ENCODE measurements around the gene GCHFR.

Gene GCHFR

DNA sequence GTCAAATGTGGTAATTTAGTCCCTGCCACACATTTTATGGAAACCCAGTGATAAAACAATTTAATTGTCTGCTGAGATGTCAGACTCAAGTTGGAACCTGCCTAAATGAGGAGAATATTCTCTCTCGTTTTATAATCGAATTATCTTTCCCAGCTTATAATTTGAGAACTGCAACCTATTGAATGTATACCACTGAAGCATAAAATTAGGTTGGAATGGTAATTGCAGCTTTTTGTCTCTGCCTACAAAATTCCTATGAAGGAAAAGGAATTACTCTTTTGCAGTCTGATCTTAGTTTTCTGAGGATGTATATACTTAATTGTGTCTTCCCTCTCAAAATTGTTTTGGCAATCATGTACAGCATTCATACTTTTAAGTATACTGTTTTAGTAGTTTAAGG lies 39.9 kb upstream of the GCHFR start:
- ChIA-PET CTCF (no interaction called here), POLR2A (interaction anchor here (1.1 kb wide), 1 partner anchor 29 kb away, joined by 3 read pairs; the partner anchor contains the start of gene RAD51)
- TF ChIP-seq ZNF384 (IDR thresholded peaks at IDR 0.05) (no peak), NFRKB (IDR thresholded peaks at IDR 0.05) (no peak), FOXA1 (IDR thresholded peaks at IDR 0.05) (no peak), FOXM1 (IDR thresholded peaks at IDR 0.05; ENCODE audit: borderline replicate concordance) (no peak), HDGF (IDR thresholded peaks at IDR 0.05; ENCODE audit: borderline replicate concordance) (no peak), L3MBTL2 (conservative IDR thresholded peaks at IDR 0.05) (no peak), FOXK2 (IDR thresholded peaks at IDR 0.05) (no peak), BHLHE40 (IDR thresholded peaks at IDR 0.05; ENCODE audit: borderline replicate concordance) (no peak), SP1 (IDR thresholded peaks at IDR 0.05) (no peak), CTBP1 (IDR thresholded peaks at IDR 0.05; ENCODE audit: borderline replicate concordance) (no peak), SUZ12 (IDR thresholded peaks at IDR 0.05) (no peak), TARDBP (IDR thresholded peaks at IDR 0.05) (no peak), ARNT (IDR thresholded peaks at IDR 0.05) (no peak), LEF1 (IDR thresholded peaks at IDR 0.05; ENCODE audit: borderline replicate concordance) (no peak), ELF4 (IDR thresholded peaks at IDR 0.05) (no peak)
- TF ChIP-seq, protein P1, sequence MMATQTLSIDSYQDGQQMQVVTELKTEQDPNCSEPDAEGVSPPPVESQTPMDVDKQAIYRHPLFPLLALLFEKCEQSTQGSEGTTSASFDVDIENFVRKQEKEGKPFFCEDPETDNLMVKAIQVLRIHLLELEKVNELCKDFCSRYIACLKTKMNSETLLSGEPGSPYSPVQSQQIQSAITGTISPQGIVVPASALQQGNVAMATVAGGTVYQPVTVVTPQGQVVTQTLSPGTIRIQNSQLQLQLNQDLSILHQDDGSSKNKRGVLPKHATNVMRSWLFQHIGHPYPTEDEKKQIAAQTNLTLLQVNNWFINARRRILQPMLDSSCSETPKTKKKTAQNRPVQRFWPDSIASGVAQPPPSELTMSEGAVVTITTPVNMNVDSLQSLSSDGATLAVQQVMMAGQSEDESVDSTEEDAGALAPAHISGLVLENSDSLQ (IDR thresholded peaks at IDR 0.05): no peak
- DNase-seq (ENCODE audit: extremely low spot score): no peak

DNA sequence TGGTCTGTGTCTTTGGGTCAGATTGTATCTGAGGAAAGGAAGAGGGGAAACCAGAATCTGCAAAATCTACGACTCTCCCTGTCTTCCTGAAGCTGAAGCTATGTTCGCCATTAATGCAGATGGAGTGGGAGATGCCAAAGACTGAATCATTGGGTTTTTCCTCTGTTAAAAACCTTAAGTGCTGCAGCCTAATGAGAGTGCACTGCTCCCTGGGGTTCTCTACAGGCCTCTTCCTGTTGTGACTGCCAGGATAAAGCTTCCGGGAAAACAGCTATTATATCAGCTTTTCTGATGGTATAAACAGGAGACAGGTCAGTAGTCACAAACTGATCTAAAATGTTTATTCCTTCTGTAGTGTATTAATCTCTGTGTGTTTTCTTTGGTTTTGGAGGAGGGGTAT lies 32.8 kb upstream of the GCHFR start:
- ChIA-PET CTCF (interaction anchor here (1.4 kb wide), 1 partner anchor 51 kb away, joined by 3 read pairs; no protein-coding TSS in a partner anchor), POLR2A (interaction anchor here (0.9 to 1.0 kb wide), 2 partner anchors 8 to 11 kb away, joined by 3 read pairs; no protein-coding TSS in a partner anchor)
- no peak for DNase-seq (ENCODE audit: extremely low spot score)
- TF ChIP-seq ELF4 (IDR thresholded peaks at IDR 0.05): no peak
- no peak for TF ChIP-seq SP1 (IDR thresholded peaks at IDR 0.05)
- TF ChIP-seq NFRKB (IDR thresholded peaks at IDR 0.05): no peak
- TF ChIP-seq BHLHE40 (IDR thresholded peaks at IDR 0.05; ENCODE audit: borderline replicate concordance): no peak
- no peak for TF ChIP-seq FOXK2 (IDR thresholded peaks at IDR 0.05)
- TF ChIP-seq ARNT (IDR thresholded peaks at IDR 0.05): no peak
- TF ChIP-seq, protein P1 (IDR thresholded peaks at IDR 0.05): no peak
- TF ChIP-seq ZNF384 (IDR thresholded peaks at IDR 0.05): no peak
- TF ChIP-seq SUZ12 (IDR thresholded peaks at IDR 0.05): no peak
- TF ChIP-seq FOXA1 (IDR thresholded peaks at IDR 0.05): no peak
- no peak for TF ChIP-seq HDGF (IDR thresholded peaks at IDR 0.05; ENCODE audit: borderline replicate concordance)

DNA sequence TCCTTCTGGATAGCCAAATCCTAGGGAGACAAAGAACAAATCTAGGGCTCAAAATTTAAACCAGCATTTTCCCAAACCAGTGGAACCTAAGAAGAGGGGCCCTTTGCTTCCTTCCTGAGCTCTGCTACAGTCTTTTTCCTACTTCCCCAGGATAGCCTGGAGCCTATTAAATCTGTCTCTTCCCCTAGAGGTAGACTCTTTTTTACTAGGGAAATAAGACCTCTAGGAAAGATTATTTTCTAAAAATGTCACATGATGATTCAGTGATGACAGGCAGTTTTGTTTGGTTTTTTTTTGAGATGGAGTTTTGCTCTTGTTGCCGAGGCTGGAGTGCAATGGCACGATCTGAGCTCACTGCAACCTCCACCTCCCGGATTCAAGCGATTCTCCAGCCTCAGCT lies 27.3 kb upstream of the GCHFR start:
- POLR2A ChIA-PET: no interaction called here
- TF ChIP-seq LEF1 (IDR thresholded peaks at IDR 0.05; ENCODE audit: borderline replicate concordance) (no peak), FOXA1 (IDR thresholded peaks at IDR 0.05) (no peak)
- CTCF ChIA-PET: no interaction called here
- DNase-seq (ENCODE audit: extremely low spot score): no peak

DNA sequence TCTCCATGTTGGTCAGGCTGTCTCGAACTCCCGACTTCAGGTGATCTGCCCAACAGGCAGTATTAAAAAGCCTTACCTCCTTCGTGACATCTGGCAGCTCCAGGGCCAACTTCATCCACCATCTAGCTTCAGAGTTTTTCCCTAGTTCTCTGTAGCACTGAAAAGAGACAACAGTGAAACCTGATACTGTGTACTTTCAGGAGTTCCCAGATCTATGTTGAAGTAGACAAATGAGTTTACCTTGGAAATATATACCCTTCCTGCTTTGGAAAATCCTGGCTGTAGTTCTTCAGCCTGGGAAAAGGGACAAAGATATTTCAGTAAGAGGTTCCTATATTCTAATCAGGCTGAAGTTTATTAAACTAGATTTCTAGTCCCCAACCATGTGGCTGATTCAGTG lies 26.8 kb upstream of the GCHFR start:
- ChIA-PET POLR2A (interaction anchor here (0.8 kb wide), 1 partner anchor 20 kb away, joined by 3 read pairs; no protein-coding TSS in a partner anchor), CTCF (no interaction called here)
- TF ChIP-seq NFRKB (IDR thresholded peaks at IDR 0.05): no peak
- no peak for TF ChIP-seq CTBP1 (IDR thresholded peaks at IDR 0.05; ENCODE audit: borderline replicate concordance)
- no peak for TF ChIP-seq FOXM1 (IDR thresholded peaks at IDR 0.05; ENCODE audit: borderline replicate concordance)
- TF ChIP-seq LEF1 (IDR thresholded peaks at IDR 0.05; ENCODE audit: borderline replicate concordance): no peak
- TF ChIP-seq TARDBP (IDR thresholded peaks at IDR 0.05): no peak
- TF ChIP-seq HDGF (IDR thresholded peaks at IDR 0.05; ENCODE audit: borderline replicate concordance): no peak
- TF ChIP-seq L3MBTL2 (conservative IDR thresholded peaks at IDR 0.05): no peak
- TF ChIP-seq SUZ12 (IDR thresholded peaks at IDR 0.05): no peak
- no peak for TF ChIP-seq SP1 (IDR thresholded peaks at IDR 0.05)
- no peak for TF ChIP-seq ZNF384 (IDR thresholded peaks at IDR 0.05)
- no peak for TF ChIP-seq FOXA1 (IDR thresholded peaks at IDR 0.05)
- TF ChIP-seq, protein P1 (IDR thresholded peaks at IDR 0.05): no peak
- DNase-seq (ENCODE audit: extremely low spot score): no peak

DNA sequence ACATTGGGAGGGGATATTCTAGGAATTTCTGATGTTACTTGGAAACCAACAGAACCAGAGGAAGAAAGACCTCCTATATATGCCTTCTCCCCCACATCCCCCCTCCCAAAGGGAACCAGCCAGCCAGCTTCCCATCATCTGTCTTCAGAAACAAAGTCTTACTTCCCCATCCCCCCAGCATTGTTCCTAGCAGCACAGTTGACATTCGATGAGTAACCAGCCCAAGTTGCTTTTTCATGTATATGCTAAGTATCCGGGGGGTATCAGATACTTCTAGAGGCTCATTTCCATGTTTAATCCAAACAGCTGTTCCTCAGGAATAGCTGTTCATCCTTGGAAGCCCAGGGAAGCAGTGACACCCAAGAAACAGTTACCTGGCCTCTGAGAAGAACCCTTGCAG lies 24.8 kb upstream of the GCHFR start:
- CTCF ChIA-PET: interaction anchor here (0.5 kb wide), 1 partner anchor 60 kb away, joined by 4 read pairs; no protein-coding TSS in a partner anchor
- no peak for DNase-seq (ENCODE audit: extremely low spot score)
- TF ChIP-seq NFRKB (IDR thresholded peaks at IDR 0.05) (no peak), HDGF (IDR thresholded peaks at IDR 0.05; ENCODE audit: borderline replicate concordance) (no peak), TARDBP (IDR thresholded peaks at IDR 0.05) (no peak), SUZ12 (IDR thresholded peaks at IDR 0.05) (no peak), BHLHE40 (IDR thresholded peaks at IDR 0.05; ENCODE audit: borderline replicate concordance) (no peak), LEF1 (IDR thresholded peaks at IDR 0.05; ENCODE audit: borderline replicate concordance) (no peak), L3MBTL2 (conservative IDR thresholded peaks at IDR 0.05) (no peak), SP1 (IDR thresholded peaks at IDR 0.05) (no peak), ELF4 (IDR thresholded peaks at IDR 0.05) (no peak), FOXK2 (IDR thresholded peaks at IDR 0.05) (no peak), FOXM1 (IDR thresholded peaks at IDR 0.05; ENCODE audit: borderline replicate concordance) (no peak), ARNT (IDR thresholded peaks at IDR 0.05) (no peak), ZNF384 (IDR thresholded peaks at IDR 0.05) (no peak), CTBP1 (IDR thresholded peaks at IDR 0.05; ENCODE audit: borderline replicate concordance) (no peak), FOXA1 (IDR thresholded peaks at IDR 0.05) (no peak)
- TF ChIP-seq, protein P1 (IDR thresholded peaks at IDR 0.05): no peak
- POLR2A ChIA-PET: interaction anchor here (0.9 kb wide), 1 partner anchor 8 kb away, joined by 3 read pairs; no protein-coding TSS in a partner anchor

DNA sequence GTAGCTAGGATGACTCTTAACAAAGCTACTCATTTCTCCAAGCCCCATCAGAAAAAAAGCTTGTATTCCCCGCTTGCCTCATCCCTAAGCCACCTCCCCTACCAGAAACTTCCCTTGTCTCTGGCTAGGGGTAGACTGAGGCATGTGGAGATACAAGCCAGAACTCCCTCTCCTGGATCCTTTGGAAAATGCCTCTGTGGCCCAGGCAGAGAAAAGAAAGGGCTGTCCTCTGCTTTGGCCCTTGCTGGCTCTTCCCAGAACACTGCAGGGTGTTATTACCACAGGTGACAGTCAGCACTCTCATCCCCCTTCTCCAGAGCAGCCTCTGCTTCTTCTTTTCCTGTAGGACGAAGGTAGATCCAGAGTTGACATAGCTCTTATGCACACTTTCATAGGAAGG lies 24.0 kb upstream of the GCHFR start:
- no peak for DNase-seq (ENCODE audit: extremely low spot score)
- TF ChIP-seq LEF1 (IDR thresholded peaks at IDR 0.05; ENCODE audit: borderline replicate concordance) (no peak), SUZ12 (IDR thresholded peaks at IDR 0.05) (no peak), BHLHE40 (IDR thresholded peaks at IDR 0.05; ENCODE audit: borderline replicate concordance) (no peak), ZNF384 (IDR thresholded peaks at IDR 0.05) (no peak), TARDBP (IDR thresholded peaks at IDR 0.05) (no peak), NFRKB (IDR thresholded peaks at IDR 0.05) (no peak), CTBP1 (IDR thresholded peaks at IDR 0.05; ENCODE audit: borderline replicate concordance) (no peak), FOXA1 (IDR thresholded peaks at IDR 0.05) (no peak), ELF4 (IDR thresholded peaks at IDR 0.05) (no peak)
- ChIA-PET CTCF (no interaction called here), POLR2A (no interaction called here)

Data from HEK293T (cell line).